Keratinocyte (primary cell): Measurements from ENCODE around the gene EXOC6B. TPM values are rescaled to one million over a fixed set of nuclear protein-coding genes. Genes with fewer than 3 reads are reported as not detected.

Experiments used
- DNase-seq: peaks from one replicate; pipeline ENCODE4 v3.0.0-alpha.2; 2011; ENCODE audit warnings: low read depth, missing footprints, low spot score
- FAIRE-seq: peaks from 2 replicates; lab custom pipeline; 2011; peaks lifted over from hg19 to GRCh38; lab: Jason Lieb, UNC
- H2AFZ ChIP-seq: 2 replicates; pipeline ENCODE4 v1.6.0; 2012; ENCODE audit warnings: low read length, control low read depth, inconsistent platforms; ENCODE audit not compliant: control insufficient read depth
- H3K27ac ChIP-seq: 2 replicates; pipeline ENCODE4 v1.5.1; 2011; ENCODE audit warnings: low read length; ENCODE audit not compliant: control insufficient read depth, insufficient read depth
- H3K27me3 ChIP-seq: 3 replicates; pipeline ENCODE4 v1.6.0; 2011; ENCODE audit warnings: low read length; ENCODE audit not compliant: control insufficient read depth, insufficient read depth; ENCODE audit errors: extremely low read depth
- H3K36me3 ChIP-seq, 2 experiments: 2 replicates in 1 of 2; 3 replicates in 1 of 2; pipeline ENCODE4 v1.5.1; 2011; ENCODE audit warnings: low read length in 2 of 2, mild to moderate bottlenecking in 1 of 2; ENCODE audit not compliant: control insufficient read depth in 2 of 2, insufficient read depth in 2 of 2; ENCODE audit errors: extremely low read depth in 1 of 2
- H3K4me1 ChIP-seq: 3 replicates; pipeline ENCODE4 v1.5.1; 2011; ENCODE audit warnings: low read length; ENCODE audit not compliant: control insufficient read depth, insufficient read depth; ENCODE audit errors: extremely low read depth
- H3K4me2 ChIP-seq: 3 replicates; pipeline ENCODE4 v1.6.0; 2011; ENCODE audit warnings: low read depth, low read length; ENCODE audit not compliant: control insufficient read depth, insufficient read depth; ENCODE audit errors: extremely low read depth
- H3K4me3 ChIP-seq, 3 experiments: fragments of 200-600 bp in 1 of 3; sonication (generic) in 1 of 3; 2 replicates in 2 of 3; 3 replicates in 1 of 3; pipeline ENCODE4 v1.5.1; 2011 to 2016; ENCODE audit warnings: low read length in 3 of 3, mild to moderate bottlenecking in 3 of 3, control low read depth in 2 of 3, inconsistent platforms in 1 of 3, low read depth in 1 of 3, mixed read lengths in 1 of 3, mixed run types in 1 of 3, moderate library complexity in 1 of 3; ENCODE audit not compliant: control insufficient read depth in 2 of 3, insufficient read depth in 2 of 3; ENCODE audit errors: extremely low read depth in 1 of 3
- H3K79me2 ChIP-seq: 2 replicates; pipeline ENCODE4 v1.6.0; 2012; ENCODE audit warnings: low read length; ENCODE audit not compliant: control insufficient read depth, insufficient read depth
- H3K9ac ChIP-seq: 3 replicates; pipeline ENCODE4 v1.6.0; 2011; ENCODE audit warnings: low read length; ENCODE audit not compliant: control insufficient read depth, insufficient read depth; ENCODE audit errors: extremely low read depth
- H3K9me1 ChIP-seq: 3 replicates; pipeline ENCODE4 v1.6.0; 2011; ENCODE audit warnings: low read length; ENCODE audit not compliant: control insufficient read depth, insufficient read depth; ENCODE audit errors: extremely low read depth
- H3K9me3 ChIP-seq: 2 replicates; pipeline ENCODE4 v1.5.1; 2012; ENCODE audit warnings: low read depth, low read length; ENCODE audit not compliant: control insufficient read depth
- H4K20me1 ChIP-seq: 3 replicates; pipeline ENCODE4 v1.6.0; 2011; ENCODE audit warnings: low read length; ENCODE audit not compliant: control insufficient read depth, insufficient read depth; ENCODE audit errors: extremely low read depth
- EZH2 ChIP-seq: IDR thresholded peaks from one replicate; pipeline ENCODE4 v1.6.1; 2012; ENCODE audit warnings: inconsistent platforms, mild to moderate bottlenecking, low read length, moderate library complexity
- dilution Hi-C: fragments of 300-500 bp; cut with MboI; formaldehyde crosslinking; loops from one replicate; pipeline ENCODE4 v1.7.0; 2020; ENCODE audit warnings: low sequenced_read_pairs; ENCODE audit not compliant: extremely low pct_ligation_motif_present
- polyA plus RNA-seq, 5 experiments: library from polyadenylated mRNA; depleted of rRNA in 3 of 5; stranded (reverse) in 3 of 5; stranded (forward) in 1 of 5; unstranded in 1 of 5; fragments of >200 nt; gene quantifications; 1 replicate in 1 of 5; 2 replicates in 3 of 5; 3 replicates in 1 of 5; pipeline versions ENCODE4 v1.2.1 to v1.2.3, GENCODE V29; 2011 to 2012; ENCODE audit warnings: missing spikeins in 2 of 5, low read depth in 1 of 5, low replicate concordance in 1 of 5
- TF ChIP-seq, protein P1 (sequence below), 3 experiments: IDR thresholded peaks in 1 of 3; conservative IDR thresholded peaks in 1 of 3; optimal IDR thresholded peaks in 1 of 3; 2 replicates in 2 of 3; 3 replicates in 1 of 3; pipeline versions ENCODE3 to v1.5.1; 2011; ENCODE audit warnings: low read length in 3 of 3, mild to moderate bottlenecking in 3 of 3, moderate library complexity in 2 of 3, control low read depth in 1 of 3, inconsistent platforms in 1 of 3; ENCODE audit not compliant: insufficient read depth in 2 of 3; ENCODE audit errors: extremely low read depth in 1 of 3

EXOC6B gene
- polyA plus RNA-seq, 1 donor (not counting 4 experiments of a cell fraction or from before 2014, with no cell fraction given) = 37.3 TPM

DNA sequence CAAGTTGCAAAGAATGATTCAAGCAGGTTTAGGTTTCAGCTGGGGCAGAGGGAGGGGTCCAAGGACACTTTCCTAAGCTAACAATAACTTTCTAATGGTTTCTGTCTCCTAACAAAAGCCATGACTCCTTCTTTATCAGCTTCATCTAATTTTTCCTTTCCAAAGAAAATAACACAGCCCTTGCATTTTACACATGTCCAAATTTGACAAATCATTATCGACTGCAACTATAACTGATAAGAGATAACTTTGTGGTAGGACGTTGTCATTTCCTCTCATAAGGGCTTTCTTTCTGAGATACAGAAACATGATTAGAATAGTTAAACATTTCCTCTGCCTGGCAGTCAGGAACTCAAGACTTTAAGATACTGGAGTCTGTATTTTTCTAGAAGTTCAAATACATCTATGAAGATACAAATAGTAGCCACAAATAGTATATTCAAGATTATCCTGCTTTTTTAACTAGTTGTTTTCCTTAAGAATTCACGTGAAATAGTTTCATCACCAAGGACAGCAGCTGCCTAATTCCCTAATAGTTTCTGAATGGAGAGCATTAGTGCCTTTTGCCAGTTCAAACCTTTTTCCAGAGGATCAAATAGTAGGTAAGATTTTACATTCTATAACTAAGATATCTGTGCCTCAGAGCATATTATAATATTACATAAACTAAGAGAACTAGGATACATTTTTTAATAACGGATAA lies 263.2 kb downstream of the EXOC6B start:
- no peaks in the 10 kb centered on the region for H3K27me3 ChIP-seq
- dilution Hi-C loops = no loop called here
- H3K9me3 ChIP-seq = no peaks in the 10 kb centered on the region
- H3K79me2 ChIP-seq = no peaks in the 10 kb centered on the region
- DNase-seq (no peak), FAIRE-seq (peak; percentile 67)
- H3K36me3 ChIP-seq = no peaks in the 10 kb centered on the region
- peaks cover 6% of the 10 kb centered on the region for H3K4me1 ChIP-seq
- H3K9me1 ChIP-seq = no peaks in the 10 kb centered on the region
- H3K4me3 ChIP-seq = no peak overlapping the region
- no peak overlapping the region for H2AFZ ChIP-seq
- no peaks in the 10 kb centered on the region for H4K20me1 ChIP-seq
- TF ChIP-seq EZH2 = no peak
- TF ChIP-seq, protein P1, sequence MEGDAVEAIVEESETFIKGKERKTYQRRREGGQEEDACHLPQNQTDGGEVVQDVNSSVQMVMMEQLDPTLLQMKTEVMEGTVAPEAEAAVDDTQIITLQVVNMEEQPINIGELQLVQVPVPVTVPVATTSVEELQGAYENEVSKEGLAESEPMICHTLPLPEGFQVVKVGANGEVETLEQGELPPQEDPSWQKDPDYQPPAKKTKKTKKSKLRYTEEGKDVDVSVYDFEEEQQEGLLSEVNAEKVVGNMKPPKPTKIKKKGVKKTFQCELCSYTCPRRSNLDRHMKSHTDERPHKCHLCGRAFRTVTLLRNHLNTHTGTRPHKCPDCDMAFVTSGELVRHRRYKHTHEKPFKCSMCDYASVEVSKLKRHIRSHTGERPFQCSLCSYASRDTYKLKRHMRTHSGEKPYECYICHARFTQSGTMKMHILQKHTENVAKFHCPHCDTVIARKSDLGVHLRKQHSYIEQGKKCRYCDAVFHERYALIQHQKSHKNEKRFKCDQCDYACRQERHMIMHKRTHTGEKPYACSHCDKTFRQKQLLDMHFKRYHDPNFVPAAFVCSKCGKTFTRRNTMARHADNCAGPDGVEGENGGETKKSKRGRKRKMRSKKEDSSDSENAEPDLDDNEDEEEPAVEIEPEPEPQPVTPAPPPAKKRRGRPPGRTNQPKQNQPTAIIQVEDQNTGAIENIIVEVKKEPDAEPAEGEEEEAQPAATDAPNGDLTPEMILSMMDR (optimal IDR thresholded peaks at IDR 0.05 in 1 of 3, IDR thresholded peaks at IDR 0.05 in 1 of 3, conservative IDR thresholded peaks at IDR 0.05 in 1 of 3; ENCODE audit: extremely low read depth in 1 of 3, insufficient read depth in 2 of 3, low read length in 3 of 3) = no peak
- no peak overlapping the region for H3K4me2 ChIP-seq
- H3K9ac ChIP-seq = no peak overlapping the region
- H3K27ac ChIP-seq = no peak overlapping the region

DNA sequence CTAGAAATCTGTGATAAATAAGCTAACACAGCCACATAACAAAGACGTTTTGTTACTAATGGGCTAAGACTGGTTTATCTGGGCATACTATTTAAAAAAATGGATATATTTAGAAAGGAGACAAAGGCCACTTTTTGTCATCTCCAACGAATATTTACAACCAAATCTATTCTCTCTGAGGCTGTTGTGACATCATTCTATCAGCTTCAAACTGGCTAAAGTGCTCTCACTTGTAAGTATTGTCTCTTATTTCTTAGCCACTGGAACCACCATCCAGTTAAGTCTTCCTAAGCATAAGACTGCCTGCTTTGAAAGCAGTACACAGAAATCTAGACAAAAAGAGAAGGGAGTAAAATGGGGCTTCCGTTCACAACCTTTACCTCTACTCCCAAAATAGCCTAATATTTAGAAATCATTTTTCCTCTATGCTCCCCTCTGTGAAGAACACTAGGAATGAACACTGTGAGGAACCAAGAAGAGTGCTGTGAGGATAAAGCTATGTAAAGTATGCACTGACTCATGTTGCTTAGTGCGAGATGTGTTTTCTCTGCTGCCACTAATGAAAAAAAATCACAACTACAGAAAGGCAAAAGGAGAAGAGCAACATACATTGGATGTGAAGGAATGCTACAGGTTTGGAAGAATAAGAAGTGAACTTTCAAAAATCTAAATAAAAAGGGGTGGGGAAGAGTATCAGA lies 264.1 kb downstream of the EXOC6B start:
- H3K4me3 ChIP-seq = no peak overlapping the region
- no peaks in the 10 kb centered on the region for H3K9me1 ChIP-seq
- no peak overlapping the region for H3K4me2 ChIP-seq
- dilution Hi-C loops = no loop called here
- H3K4me1 ChIP-seq = peaks cover 6% of the 10 kb centered on the region
- peak; percentile 72 for FAIRE-seq
- no peak overlapping the region for H3K9ac ChIP-seq
- no peaks in the 10 kb centered on the region for H3K27me3 ChIP-seq
- no peak overlapping the region for H2AFZ ChIP-seq
- H4K20me1 ChIP-seq = no peaks in the 10 kb centered on the region
- H3K79me2 ChIP-seq = no peaks in the 10 kb centered on the region
- TF ChIP-seq, protein P1 (optimal IDR thresholded peaks at IDR 0.05 in 1 of 3, IDR thresholded peaks at IDR 0.05 in 1 of 3, conservative IDR thresholded peaks at IDR 0.05 in 1 of 3; ENCODE audit: extremely low read depth in 1 of 3, insufficient read depth in 2 of 3, low read length in 3 of 3) = no peak
- TF ChIP-seq EZH2 = no peak
- H3K27ac ChIP-seq = no peak overlapping the region
- DNase-seq = no peak
- no peaks in the 10 kb centered on the region for H3K36me3 ChIP-seq
- no peaks in the 10 kb centered on the region for H3K9me3 ChIP-seq
